K562 (cell line): Measurements from ENCODE around the gene ABHD3. TPM values are rescaled to one million over a fixed set of nuclear protein-coding genes. Genes with fewer than 3 reads are reported as not detected.

Experiments used
- ARHGAP35 ChIP-seq: fragments of 450-650 bp; IDR thresholded peaks from 2 replicates; pipeline ENCODE4 v1.6.1; 2018; ENCODE audit not compliant: partially characterized antibody
- CXXC5 ChIP-seq: fragments of 250-450 bp; sonication (Bioruptor Pico); IDR thresholded peaks from 2 replicates; pipeline ENCODE4 v1.8.0; 2022; ENCODE audit warnings: inconsistent platforms, mild to moderate bottlenecking, moderate library complexity
- EHMT2 ChIP-seq: fragments of 450-650 bp; IDR thresholded peaks from 2 replicates; pipeline ENCODE4 v1.6.1; 2018; ENCODE audit warnings: antibody characterized with exemption
- EP300 ChIP-seq: IDR thresholded peaks from 2 replicates; pipeline ENCODE4 v1.6.1; 2012; ENCODE audit warnings: low read length, improper control_type of control experiment
- FOXJ3 ChIP-seq: sonication (generic); formaldehyde crosslinking; IDR thresholded peaks from 2 replicates; pipeline ENCODE4 v1.4.0; 2020; ENCODE audit warnings: mild to moderate bottlenecking, missing genetic modification reagents
- HDAC8 ChIP-seq: fragments of 450-650 bp; IDR thresholded peaks from 2 replicates; pipeline ENCODE4 v1.6.1; 2016; ENCODE audit warnings: mild to moderate bottlenecking, missing genetic modification characterization, moderate library complexity, missing compliant biosample characterization
- HMGN3 ChIP-seq: IDR thresholded peaks from 2 replicates; pipeline ENCODE4 v1.6.1; 2011; ENCODE audit warnings: borderline replicate concordance, low read depth, mild to moderate bottlenecking, mixed read lengths, low read length; ENCODE audit not compliant: insufficient read length; ENCODE audit errors: extremely low read depth
- L3MBTL2 ChIP-seq: fragments of 450-650 bp; IDR thresholded peaks from 2 replicates; pipeline ENCODE4 v1.6.1; 2016; ENCODE audit warnings: mild to moderate bottlenecking, moderate library complexity
- NR2C1 ChIP-seq, 2 experiments: fragments of 450-650 bp; IDR thresholded peaks; 2 replicates each; pipeline ENCODE4 v1.6.1; 2017; ENCODE audit warnings: mild to moderate bottlenecking in 2 of 2, antibody characterized with exemption in 1 of 2, inconsistent platforms in 1 of 2, missing compliant biosample characterization in 1 of 2, missing genetic modification characterization in 1 of 2
- POLR2A ChIP-seq: fragments of 450-650 bp; conservative IDR thresholded peaks from 2 replicates; pipeline ENCODE4 v1.6.1; 2016
- PRPF4 ChIP-seq: fragments of 200-400 bp; formaldehyde crosslinking; IDR thresholded peaks from one replicate; pipeline ENCODE4 v1.6.1; 2017; ENCODE audit warnings: low read length, low read depth, mild to moderate bottlenecking; ENCODE audit not compliant: insufficient read depth, poor library complexity, severe bottlenecking
- PTTG1 ChIP-seq: fragments of 450-650 bp; IDR thresholded peaks from 2 replicates; pipeline ENCODE4 v1.6.1; 2016; ENCODE audit warnings: low read depth, mild to moderate bottlenecking, missing genetic modification characterization, missing compliant biosample characterization
- SAFB ChIP-seq: fragments of 200-400 bp; formaldehyde crosslinking; IDR thresholded peaks from 2 replicates; pipeline ENCODE4 v1.6.1; 2017; ENCODE audit warnings: low read depth, low read length, borderline replicate concordance
- SMARCA5 ChIP-seq: fragments of 450-650 bp; IDR thresholded peaks from 2 replicates; pipeline ENCODE4 v1.6.1; 2016
- TAL1 ChIP-seq: fragments of 450-650 bp; IDR thresholded peaks from 2 replicates; pipeline ENCODE4 v1.6.1; 2016; ENCODE audit warnings: mild to moderate bottlenecking
- TBL1XR1 ChIP-seq, 2 experiments: IDR thresholded peaks; 2 replicates each; pipeline ENCODE4 v1.6.1; 2012; ENCODE audit warnings: improper control_type of control experiment in 2 of 2, low read length in 2 of 2, mild to moderate bottlenecking in 1 of 2
- TGIF2 ChIP-seq: sonication (generic); formaldehyde crosslinking; IDR thresholded peaks from 2 replicates; pipeline ENCODE4 v1.8.1; 2022; ENCODE audit warnings: mild to moderate bottlenecking, missing genetic modification reagents, moderate library complexity
- ZNF217 ChIP-seq: sonication (generic); formaldehyde crosslinking; IDR thresholded peaks from 2 replicates; pipeline ENCODE4 v1.8.0; 2022; ENCODE audit warnings: mild to moderate bottlenecking, missing genetic modification reagents
- polyA plus RNA-seq, 8 experiments: library from polyadenylated mRNA; depleted of rRNA in 4 of 8; stranded (reverse) in 5 of 8; unstranded in 3 of 8; fragments of >200 nt; fragmentation: Nextera tagmentation in 2 of 8; fragmentation: Illumina TruSeq in 1 of 8; extraction: Ambion mirVana in 2 of 8; extraction: Trizol in 1 of 8; gene quantifications; 2 replicates each; pipeline versions ENCODE4 v1.2.1 to v1.2.3, GENCODE V29; 2011 to 2014; ENCODE audit warnings: inconsistent platforms in 1 of 8, missing spikeins in 1 of 8
- total RNA-seq, 7 experiments: library from RNA; depleted of rRNA in 6 of 7; stranded (reverse); fragments of >200 nt in 6 of 7; fragmentation: Illumina TruSeq in 2 of 7; extraction: Trizol in 2 of 7; gene quantifications; 2 replicates each; pipeline versions ENCODE4 v1.2.1 to v1.2.3, GENCODE V29; 2011 to 2021; ENCODE audit warnings: low replicate concordance in 1 of 7
- TF ChIP-seq, protein P1 (sequence below): fragments of 450-650 bp; IDR thresholded peaks from 2 replicates; pipeline ENCODE4 v1.6.1; 2016; ENCODE audit warnings: mild to moderate bottlenecking
- TF ChIP-seq, protein P2 (sequence below), 2 experiments: fragments of 450-650 bp; conservative IDR thresholded peaks; 2 replicates each; pipeline ENCODE4 v1.6.1; 2017; ENCODE audit warnings: mild to moderate bottlenecking in 2 of 2, moderate library complexity in 2 of 2
- TF ChIP-seq, protein P3 (sequence below): sonication (generic); formaldehyde crosslinking; IDR thresholded peaks from 2 replicates; pipeline ENCODE4 v1.5.0; 2020; ENCODE audit warnings: missing genetic modification reagents
- TF ChIP-seq, protein P4 (sequence below): fragments of 450-650 bp; formaldehyde crosslinking; IDR thresholded peaks from 2 replicates; pipeline ENCODE4 v1.4.0; 2020; ENCODE audit warnings: mild to moderate bottlenecking, moderate library complexity
- TF ChIP-seq, protein P5 (sequence below), 3 experiments: fragments of 200-800 bp in 1 of 3; sonication (Bioruptor generic) in 1 of 3; sonication (generic) in 1 of 3; formaldehyde crosslinking in 1 of 3; IDR thresholded peaks; 2 replicates each; pipeline versions ENCODE4 v1.6.1 to v1.8.0; 2016 to 2022; ENCODE audit warnings: mild to moderate bottlenecking in 2 of 3, missing compliant biosample characterization in 2 of 3, missing genetic modification characterization in 2 of 3, missing genetic modification reagents in 1 of 3

Gene ABHD3
- total and polyA plus RNA-seq, 9 of the 15 experiments (the other 6 are each of a cell fraction or from before 2014, with no cell fraction given): 6.3 to 38.8 (median 19.4) TPM

DNA sequence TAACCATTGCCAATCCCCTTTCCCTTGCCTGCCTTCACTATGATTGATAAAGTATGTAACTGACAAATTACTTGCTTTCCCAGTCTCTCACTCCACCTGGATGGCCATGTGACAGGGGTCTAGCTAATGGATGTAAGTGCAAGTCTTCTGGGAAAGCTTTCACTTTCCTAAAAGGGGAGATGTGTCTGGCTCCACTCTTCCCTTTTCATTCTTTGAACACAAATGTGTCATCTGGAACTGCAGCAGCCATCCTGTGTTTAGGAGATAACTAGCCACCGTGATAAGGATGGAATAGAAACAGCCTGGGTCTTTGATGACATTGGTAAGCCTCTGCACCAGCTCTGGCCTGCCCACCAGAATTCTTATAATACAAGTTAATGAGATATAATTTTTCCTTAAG, 54.3 kb downstream of the ABHD3 start (continued):
- TF ChIP-seq, protein P1, sequence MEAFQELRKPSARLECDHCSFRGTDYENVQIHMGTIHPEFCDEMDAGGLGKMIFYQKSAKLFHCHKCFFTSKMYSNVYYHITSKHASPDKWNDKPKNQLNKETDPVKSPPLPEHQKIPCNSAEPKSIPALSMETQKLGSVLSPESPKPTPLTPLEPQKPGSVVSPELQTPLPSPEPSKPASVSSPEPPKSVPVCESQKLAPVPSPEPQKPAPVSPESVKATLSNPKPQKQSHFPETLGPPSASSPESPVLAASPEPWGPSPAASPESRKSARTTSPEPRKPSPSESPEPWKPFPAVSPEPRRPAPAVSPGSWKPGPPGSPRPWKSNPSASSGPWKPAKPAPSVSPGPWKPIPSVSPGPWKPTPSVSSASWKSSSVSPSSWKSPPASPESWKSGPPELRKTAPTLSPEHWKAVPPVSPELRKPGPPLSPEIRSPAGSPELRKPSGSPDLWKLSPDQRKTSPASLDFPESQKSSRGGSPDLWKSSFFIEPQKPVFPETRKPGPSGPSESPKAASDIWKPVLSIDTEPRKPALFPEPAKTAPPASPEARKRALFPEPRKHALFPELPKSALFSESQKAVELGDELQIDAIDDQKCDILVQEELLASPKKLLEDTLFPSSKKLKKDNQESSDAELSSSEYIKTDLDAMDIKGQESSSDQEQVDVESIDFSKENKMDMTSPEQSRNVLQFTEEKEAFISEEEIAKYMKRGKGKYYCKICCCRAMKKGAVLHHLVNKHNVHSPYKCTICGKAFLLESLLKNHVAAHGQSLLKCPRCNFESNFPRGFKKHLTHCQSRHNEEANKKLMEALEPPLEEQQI: no peak
- TF ChIP-seq EP300: peak; percentile 25; the same call in 1 of the 2 replicates
- TF ChIP-seq, protein P2, sequence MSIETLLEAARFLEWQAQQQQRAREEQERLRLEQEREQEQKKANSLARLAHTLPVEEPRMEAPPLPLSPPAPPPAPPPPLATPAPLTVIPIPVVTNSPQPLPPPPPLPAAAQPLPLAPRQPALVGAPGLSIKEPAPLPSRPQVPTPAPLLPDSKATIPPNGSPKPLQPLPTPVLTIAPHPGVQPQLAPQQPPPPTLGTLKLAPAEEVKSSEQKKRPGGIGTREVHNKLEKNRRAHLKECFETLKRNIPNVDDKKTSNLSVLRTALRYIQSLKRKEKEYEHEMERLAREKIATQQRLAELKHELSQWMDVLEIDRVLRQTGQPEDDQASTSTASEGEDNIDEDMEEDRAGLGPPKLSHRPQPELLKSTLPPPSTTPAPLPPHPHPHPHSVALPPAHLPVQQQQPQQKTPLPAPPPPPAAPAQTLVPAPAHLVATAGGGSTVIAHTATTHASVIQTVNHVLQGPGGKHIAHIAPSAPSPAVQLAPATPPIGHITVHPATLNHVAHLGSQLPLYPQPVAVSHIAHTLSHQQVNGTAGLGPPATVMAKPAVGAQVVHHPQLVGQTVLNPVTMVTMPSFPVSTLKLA (conservative IDR thresholded peaks at IDR 0.05): 0 out of 4 replicates have a peak, but pooled peaks of 1 of the 2 experiments have one; percentile 21
- TF ChIP-seq PTTG1 (tag): no peak
- no peak for TF ChIP-seq PRPF4
- TF ChIP-seq, protein P3, sequence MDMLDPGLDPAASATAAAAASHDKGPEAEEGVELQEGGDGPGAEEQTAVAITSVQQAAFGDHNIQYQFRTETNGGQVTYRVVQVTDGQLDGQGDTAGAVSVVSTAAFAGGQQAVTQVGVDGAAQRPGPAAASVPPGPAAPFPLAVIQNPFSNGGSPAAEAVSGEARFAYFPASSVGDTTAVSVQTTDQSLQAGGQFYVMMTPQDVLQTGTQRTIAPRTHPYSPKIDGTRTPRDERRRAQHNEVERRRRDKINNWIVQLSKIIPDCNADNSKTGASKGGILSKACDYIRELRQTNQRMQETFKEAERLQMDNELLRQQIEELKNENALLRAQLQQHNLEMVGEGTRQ (CRISPR knock-in tag): 0 out of 2 replicates have a peak, but pooled peaks have one; percentile 30
- TF ChIP-seq, protein P4, sequence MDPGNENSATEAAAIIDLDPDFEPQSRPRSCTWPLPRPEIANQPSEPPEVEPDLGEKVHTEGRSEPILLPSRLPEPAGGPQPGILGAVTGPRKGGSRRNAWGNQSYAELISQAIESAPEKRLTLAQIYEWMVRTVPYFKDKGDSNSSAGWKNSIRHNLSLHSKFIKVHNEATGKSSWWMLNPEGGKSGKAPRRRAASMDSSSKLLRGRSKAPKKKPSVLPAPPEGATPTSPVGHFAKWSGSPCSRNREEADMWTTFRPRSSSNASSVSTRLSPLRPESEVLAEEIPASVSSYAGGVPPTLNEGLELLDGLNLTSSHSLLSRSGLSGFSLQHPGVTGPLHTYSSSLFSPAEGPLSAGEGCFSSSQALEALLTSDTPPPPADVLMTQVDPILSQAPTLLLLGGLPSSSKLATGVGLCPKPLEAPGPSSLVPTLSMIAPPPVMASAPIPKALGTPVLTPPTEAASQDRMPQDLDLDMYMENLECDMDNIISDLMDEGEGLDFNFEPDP (CRISPR knock-in tag): no peak
- TF ChIP-seq POLR2A: no peak
- TF ChIP-seq, protein P5, sequence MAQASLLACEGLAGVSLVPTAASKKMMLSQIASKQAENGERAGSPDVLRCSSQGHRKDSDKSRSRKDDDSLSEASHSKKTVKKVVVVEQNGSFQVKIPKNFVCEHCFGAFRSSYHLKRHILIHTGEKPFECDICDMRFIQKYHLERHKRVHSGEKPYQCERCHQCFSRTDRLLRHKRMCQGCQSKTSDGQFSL (CRISPR knock-in tag; IDR thresholded peaks at IDR 0.05): no peak
- TF ChIP-seq, protein P5 (tag; IDR thresholded peaks at IDR 0.05): no peak
- no peak for TF ChIP-seq HMGN3
- TF ChIP-seq TAL1: peak; percentile 77
- TF ChIP-seq FOXJ3 (CRISPR knock-in tag): no peak
- TF ChIP-seq SAFB: no peak
- TF ChIP-seq EHMT2: no peak
- no peak for TF ChIP-seq ARHGAP35
- no peak for TF ChIP-seq L3MBTL2
- no peak for TF ChIP-seq NR2C1 (IDR thresholded peaks at IDR 0.05)
- no peak for TF ChIP-seq NR2C1 (tag; IDR thresholded peaks at IDR 0.05)
- no peak for TF ChIP-seq ZNF217 (CRISPR knock-in tag)
- no peak for TF ChIP-seq SMARCA5
- TF ChIP-seq CXXC5 (CRISPR knock-in tag): no peak
- TF ChIP-seq TGIF2 (CRISPR knock-in tag): no peak
- TF ChIP-seq TBL1XR1 (IDR thresholded peaks at IDR 0.05; ENCODE audit: low read length in 2 of 2): 0 out of 4 replicates have a peak, but pooled peaks of 1 of the 2 experiments have one; percentile 14
- no peak for TF ChIP-seq HDAC8
